Activated naive CD8-positive, alpha-beta T cell treated with anti-CD3 and anti-CD28 coated beads, Interleukin-2, amount 10 ng/mL, durations not matched to agents 7 days and 5 days (primary cell): Measurements from ENCODE around the gene FBXO34. TPM values are rescaled to one million over a fixed set of nuclear protein-coding genes. Genes with fewer than 3 reads are reported as not detected.
"Not testable (repeated sequence)": the region's sequence is repeated elsewhere in the genome, so short reads cannot be mapped to it uniquely, and the experiment has no call there.

Experiments used
- ATAC-seq: fragments of 150-1000 bp; cut with Tn5 transposase; one replicate; pipeline ENCODE4 v1.10.0; 2021; ENCODE audit warnings: low read depth, moderate library complexity
- POLR2A ChIA-PET: fragments of 350-600 bp; sonication (Branson Sonifier 250); formaldehyde crosslinking; loops from one replicate; lab custom pipeline; 2021; ENCODE audit warnings: antibody characterized with exemption; lab: Charles Lee
- DNase-seq: peaks from one replicate; pipeline ENCODE4 v3.0.0; 2021
- H3K27ac Mint-ChIP-seq: one replicate; pipeline ENCODE4 v1.8.0; 2022; ENCODE audit warnings: mild to moderate bottlenecking, mixed read lengths
- H3K27me3 Mint-ChIP-seq: one replicate; pipeline ENCODE4 v1.8.0; 2022; ENCODE audit warnings: mild to moderate bottlenecking, moderate library complexity, mixed read lengths
- H3K36me3 Mint-ChIP-seq: one replicate; pipeline ENCODE4 v1.8.0; 2021; ENCODE audit warnings: mild to moderate bottlenecking, mixed read lengths
- H3K4me1 Mint-ChIP-seq: one replicate; pipeline ENCODE4 v1.8.0; 2021; ENCODE audit warnings: mixed read lengths
- H3K4me3 Mint-ChIP-seq: one replicate; pipeline ENCODE4 v1.8.0; 2022; ENCODE audit warnings: mild to moderate bottlenecking, moderate library complexity, mixed read lengths
- H3K9me3 Mint-ChIP-seq: one replicate; pipeline ENCODE4 v1.8.0; 2021; ENCODE audit warnings: mixed read lengths
- total RNA-seq, 2 experiments: library from RNA; stranded (reverse); gene quantifications; one replicate each; pipeline ENCODE4 v1.2.3, GENCODE V29; 2021

Gene FBXO34
- total RNA-seq, 2 experiments from 2014 or later, result 26.1 to 27.0 TPM

GRCh38 chr14:55303691-55304145 lies 32.5 kb downstream of the FBXO34 start:
- H3K4me3 Mint-ChIP-seq, result no peak overlapping the region
- H3K9me3 Mint-ChIP-seq, result no peaks in the 10 kb centered on the region
- peaks cover 12% of the 10 kb centered on the region for H3K36me3 Mint-ChIP-seq
- peaks cover 12% of the 10 kb centered on the region for H3K4me1 Mint-ChIP-seq
- POLR2A ChIA-PET, result no interaction called here
- no peak for DNase-seq
- ATAC-seq, result no peak
- H3K27me3 Mint-ChIP-seq, result no peaks in the 10 kb centered on the region
- no peak overlapping the region for H3K27ac Mint-ChIP-seq

GRCh38 chr14:55306938-55307589 lies 35.8 kb downstream of the FBXO34 start:
- H3K27me3 Mint-ChIP-seq, result no peaks in the 10 kb centered on the region

GRCh38 chr14:55309154-55309553 lies 37.9 kb downstream of the FBXO34 start:
- no peak overlapping the region for H3K27ac Mint-ChIP-seq
- peaks cover 5% of the 10 kb centered on the region for H3K4me1 Mint-ChIP-seq
- no peaks in the 10 kb centered on the region for H3K27me3 Mint-ChIP-seq
- POLR2A ChIA-PET, result no interaction called here
- no peak overlapping the region for H3K4me3 Mint-ChIP-seq
- ATAC-seq (no peak), DNase-seq (no peak)
- peaks cover 16% of the 10 kb centered on the region for H3K9me3 Mint-ChIP-seq
- peaks cover 36% of the 10 kb centered on the region for H3K36me3 Mint-ChIP-seq

More at GRCh38 chr14:55306938-55307589, 35.8 kb downstream of the FBXO34 start:
- DNase-seq (no peak), ATAC-seq (no peak)
- Mint-ChIP-seq H3K9me3 (peaks cover 8% of the 10 kb centered on the region), H3K27ac (no peak overlapping the region), H3K4me1 (peaks cover 6% of the 10 kb centered on the region), H3K36me3 (peaks cover 23% of the 10 kb centered on the region), H3K4me3 (no peak overlapping the region)
- POLR2A ChIA-PET, result no interaction called here

GRCh38 chr14:55309761-55310365 lies 38.6 kb downstream of the FBXO34 start:
- Mint-ChIP-seq H3K9me3 (peaks cover 16% of the 10 kb centered on the region), H3K27me3 (no peaks in the 10 kb centered on the region), H3K4me3 (no peak overlapping the region), H3K27ac (no peak overlapping the region), H3K36me3 (peaks cover 38% of the 10 kb centered on the region), H3K4me1 (peaks cover 5% of the 10 kb centered on the region)
- no peak for DNase-seq
- no peak for ATAC-seq
- POLR2A ChIA-PET, result no interaction called here

GRCh38 chr14:55312379-55313030 lies 41.3 kb downstream of the FBXO34 start:
- H3K27me3 Mint-ChIP-seq, DNase-seq, ATAC-seq, H3K27ac Mint-ChIP-seq, H3K4me3 Mint-ChIP-seq, H3K4me1 Mint-ChIP-seq, POLR2A ChIA-PET: not testable (repeated sequence)
- Mint-ChIP-seq H3K36me3 (peaks cover 52% of the 10 kb centered on the region), H3K9me3 (peaks cover 18% of the 10 kb centered on the region)

- DNase-seq, result no peak
- Mint-ChIP-seq H3K9me3 (peaks cover 18% of the 10 kb centered on the region), H3K36me3 (peaks cover 57% of the 10 kb centered on the region), H3K27ac (no peak overlapping the region), H3K4me1 (peaks cover 3% of the 10 kb centered on the region), H3K4me3 (no peak overlapping the region), H3K27me3 (no peaks in the 10 kb centered on the region)
- no peak for ATAC-seq
- POLR2A ChIA-PET, result no interaction called here
Measured at GRCh38 chr14:55313480-55313879, 42.3 kb downstream of the FBXO34 start.

- ATAC-seq, result no peak
- no peak for DNase-seq
- H3K27ac Mint-ChIP-seq, result no peak overlapping the region
- peaks cover 3% of the 10 kb centered on the region for H3K4me1 Mint-ChIP-seq
- peaks cover 18% of the 10 kb centered on the region for H3K9me3 Mint-ChIP-seq
- peaks cover 62% of the 10 kb centered on the region for H3K36me3 Mint-ChIP-seq
- POLR2A ChIA-PET, result no interaction called here
- no peaks in the 10 kb centered on the region for H3K27me3 Mint-ChIP-seq
- H3K4me3 Mint-ChIP-seq, result no peak overlapping the region
Measured at GRCh38 chr14:55314449-55314848, 43.2 kb downstream of the FBXO34 start.

GRCh38 chr14:55316564-55316963 lies 45.3 kb downstream of the FBXO34 start:
- H3K4me1 Mint-ChIP-seq, result peaks cover 1% of the 10 kb centered on the region
- ATAC-seq (no peak), DNase-seq (no peak)
- H3K27me3 Mint-ChIP-seq, result no peaks in the 10 kb centered on the region
- POLR2A ChIA-PET, result interaction anchor here (0.6 kb wide), 1 partner anchor 47 kb away, joined by 3 read pairs; no protein-coding TSS in a partner anchor
- no peak overlapping the region for H3K4me3 Mint-ChIP-seq
- H3K27ac Mint-ChIP-seq, result no peak overlapping the region
- peaks cover 10% of the 10 kb centered on the region for H3K9me3 Mint-ChIP-seq
- peaks cover 51% of the 10 kb centered on the region for H3K36me3 Mint-ChIP-seq

- Mint-ChIP-seq H3K9me3 (peaks cover 10% of the 10 kb centered on the region), H3K27me3 (no peaks in the 10 kb centered on the region), H3K4me3 (no peak overlapping the region), H3K27ac (no peak overlapping the region), H3K4me1 (peaks cover 1% of the 10 kb centered on the region), H3K36me3 (peaks cover 45% of the 10 kb centered on the region)
- POLR2A ChIA-PET, result no interaction called here
- ATAC-seq (no peak), DNase-seq (no peak)
Measured at GRCh38 chr14:55317542-55318306, 46.5 kb downstream of the FBXO34 start.

GRCh38 chr14:55318694-55319093 lies 47.5 kb downstream of the FBXO34 start:
- Mint-ChIP-seq H3K9me3 (peaks cover 2% of the 10 kb centered on the region), H3K4me3 (no peak overlapping the region), H3K27ac (no peak overlapping the region), H3K36me3 (peaks cover 39% of the 10 kb centered on the region), H3K27me3 (no peaks in the 10 kb centered on the region), H3K4me1 (no peaks in the 10 kb centered on the region)
- POLR2A ChIA-PET, result no interaction called here
- no peak for DNase-seq
- no peak for ATAC-seq

- no peaks in the 10 kb centered on the region for H3K9me3 Mint-ChIP-seq
- H3K36me3 Mint-ChIP-seq, result peaks cover 10% of the 10 kb centered on the region
- H3K27me3 Mint-ChIP-seq, result no peaks in the 10 kb centered on the region
- POLR2A ChIA-PET, result no interaction called here
- no peak for ATAC-seq
- peaks cover 6% of the 10 kb centered on the region for H3K4me1 Mint-ChIP-seq
- no peak overlapping the region for H3K4me3 Mint-ChIP-seq
- DNase-seq, result no peak
- no peak overlapping the region for H3K27ac Mint-ChIP-seq
Measured at GRCh38 chr14:55323910-55324309, 52.7 kb downstream of the FBXO34 start.

- no peak overlapping the region for H3K4me3 Mint-ChIP-seq
- peaks cover 6% of the 10 kb centered on the region for H3K4me1 Mint-ChIP-seq
- H3K27ac Mint-ChIP-seq, result no peak overlapping the region
- peaks cover 8% of the 10 kb centered on the region for H3K36me3 Mint-ChIP-seq
- no peaks in the 10 kb centered on the region for H3K27me3 Mint-ChIP-seq
- no peaks in the 10 kb centered on the region for H3K9me3 Mint-ChIP-seq
- ATAC-seq (no peak), DNase-seq (no peak)
- POLR2A ChIA-PET, result no interaction called here
Measured at GRCh38 chr14:55324812-55325211, 53.6 kb downstream of the FBXO34 start.

GRCh38 chr14:55327179-55327578 lies 56.0 kb downstream of the FBXO34 start:
- no peak for ATAC-seq
- H3K4me1 Mint-ChIP-seq, result peaks cover 13% of the 10 kb centered on the region

More at GRCh38 chr14:55327179-55327578, 56.0 kb downstream of the FBXO34 start:
- no peak for DNase-seq
- Mint-ChIP-seq H3K4me3 (no peak overlapping the region), H3K27ac (no peak overlapping the region), H3K9me3 (no peaks in the 10 kb centered on the region), H3K27me3 (no peaks in the 10 kb centered on the region), H3K36me3 (peaks cover 3% of the 10 kb centered on the region)
- POLR2A ChIA-PET, result no interaction called here
